Natural killer cell (primary cell): ENCODE data around the gene ACYP2. TPM values are rescaled to one million over a fixed set of nuclear protein-coding genes. Genes with fewer than 3 reads are reported as not detected.

ENCODE experiments used
- ATAC-seq, 3 donors: fragments of 150-1000 bp in 2 of 3; fragments of 200-7000 bp in 1 of 3; cut with Tn5 transposase; 1 replicate in 1 of 3; 2 replicates in 2 of 3; pipeline ENCODE4 v1.10.0; 2021; ENCODE audit warnings: mild to moderate bottlenecking in 2 of 3, moderate library complexity in 2 of 3
- DNase-seq, 2 donors: peaks; one replicate each; pipeline versions ENCODE4 v3.0.0 to v3.0.0-alpha.2; 2013 to 2021; ENCODE audit warnings: mixed read lengths in 1 of 2
- H3K27ac ChIP-seq: one replicate; pipeline ENCODE4 v1.5.1; 2013; ENCODE audit warnings: mild to moderate bottlenecking, low read length
- H3K27me3 ChIP-seq: one replicate; pipeline ENCODE4 v1.6.1; 2013; ENCODE audit warnings: low read length; ENCODE audit not compliant: control insufficient read depth, insufficient read depth
- H3K36me3 ChIP-seq: one replicate; pipeline ENCODE4 v1.6.1; 2013; ENCODE audit warnings: low read length; ENCODE audit not compliant: control insufficient read depth, insufficient read depth
- H3K4me1 ChIP-seq: one replicate; pipeline ENCODE4 v1.6.1; 2013; ENCODE audit warnings: low read length; ENCODE audit not compliant: control insufficient read depth, insufficient read depth
- H3K4me3 ChIP-seq: one replicate; pipeline ENCODE4 v1.5.1; 2013; ENCODE audit warnings: low read length
- H3K9me3 ChIP-seq: one replicate; pipeline ENCODE4 v1.6.1; 2013; ENCODE audit warnings: low read length; ENCODE audit not compliant: control insufficient read depth, insufficient read depth
- H3K27ac Mint-ChIP-seq, 2 donors: one replicate each; pipeline ENCODE4 v1.8.0; 2022; ENCODE audit warnings: mild to moderate bottlenecking in 2 of 2, mixed read lengths in 2 of 2, moderate library complexity in 1 of 2
- H3K27me3 Mint-ChIP-seq, 2 donors: one replicate each; pipeline ENCODE4 v1.8.0; 2022; ENCODE audit warnings: low read depth in 2 of 2, mixed read lengths in 2 of 2
- H3K36me3 Mint-ChIP-seq: one replicate; pipeline ENCODE4 v1.8.0; 2022; ENCODE audit warnings: mixed read lengths
- H3K4me1 Mint-ChIP-seq, 2 donors: one replicate each; pipeline ENCODE4 v1.8.0; 2022; ENCODE audit warnings: mixed read lengths in 2 of 2
- H3K4me3 Mint-ChIP-seq: one replicate; pipeline ENCODE4 v1.8.0; 2022; ENCODE audit warnings: mild to moderate bottlenecking, moderate library complexity, mixed read lengths
- H3K9me3 Mint-ChIP-seq, 2 donors: one replicate each; pipeline ENCODE4 v1.8.0; 2022; ENCODE audit warnings: mixed read lengths in 2 of 2
- CTCF ChIP-seq: fragments of 200-600 bp; IDR thresholded peaks from one replicate; pipeline ENCODE4 v1.8.0; 2022; ENCODE audit warnings: antibody characterized with exemption
- WGBS: methylation state at CpG from one replicate; pipeline ENCODE4 v1.1.7; 2013; ENCODE audit warnings: missing lambda C conversion rate; ENCODE audit not compliant: insufficient coverage; 5-methylcytosine and 5-hydroxymethylcytosine counted together
- intact Hi-C: fragments of 100-400 bp; cut with micrococcal nuclease; formaldehyde crosslinking; loops from one replicate; pipeline ENCODE4 v1.14.2; 2022
- total RNA-seq, 4 donors: library from RNA; stranded (reverse); fragments of 120-200 nt in 1 of 4; gene quantifications; one replicate each; pipeline versions ENCODE4 v1.2.3 to v1.2.4, GENCODE V29; 2013 to 2022

ACYP2 gene
- total RNA-seq, 3 donors from 2014 or later (not counting 1 experiment from before 2014, with no cell fraction given): 14.3 to 18.1 (median 16.7) TPM

- TF ChIP-seq CTCF: no peak
- H3K27ac Mint-ChIP-seq: no peak overlapping the region
- intact Hi-C loops: no loop called here
These were observed 79.6 kb downstream of the ACYP2 start for GRCh38 chr2:54194761-54195750.

GRCh38 chr2:54196646-54197045 is 81.2 kb downstream of the ACYP2 start:
- H3K27me3 ChIP-seq: no peaks in the 10 kb centered on the region
- H3K4me3 ChIP-seq: no peak overlapping the region
- Mint-ChIP-seq H3K36me3 (no peaks in the 10 kb centered on the region), H3K9me3 (no peaks in the 10 kb centered on the region), H3K4me1 (no peaks in the 10 kb centered on the region), H3K4me3 (no peak overlapping the region), H3K27me3 (no peaks in the 10 kb centered on the region), H3K27ac (no peak overlapping the region)
- 96% methylated on average over 2 of the region's 5 CpGs for whole genome bisulfite sequencing
- ATAC-seq (no peak), DNase-seq (no peak)
- intact Hi-C loops: no loop called here
- no peak overlapping the region for H3K27ac ChIP-seq
- H3K36me3 ChIP-seq: no peaks in the 10 kb centered on the region
- H3K9me3 ChIP-seq: no peaks in the 10 kb centered on the region
- TF ChIP-seq CTCF: no peak
- H3K4me1 ChIP-seq: no peaks in the 10 kb centered on the region

More at GRCh38 chr2:54194761-54195750, 79.6 kb downstream of the ACYP2 start:
- Histone ChIP-seq H3K4me1 (no peaks in the 10 kb centered on the region), H3K27me3 (no peaks in the 10 kb centered on the region), H3K36me3 (no peaks in the 10 kb centered on the region), H3K9me3 (no peaks in the 10 kb centered on the region), H3K27ac (no peak overlapping the region), H3K4me3 (no peak overlapping the region)
- Mint-ChIP-seq H3K4me1 (no peaks in the 10 kb centered on the region), H3K27me3 (no peaks in the 10 kb centered on the region), H3K4me3 (no peak overlapping the region), H3K9me3 (no peaks in the 10 kb centered on the region), H3K36me3 (no peaks in the 10 kb centered on the region)
- ATAC-seq (no peak), DNase-seq (no peak)
- 97% methylated on average over 5 of the region's 8 CpGs for WGBS

GRCh38 chr2:54204476-54204875 is 89.1 kb downstream of the ACYP2 start:
- no peak for ATAC-seq
- no peak overlapping the region for H3K27ac Mint-ChIP-seq
- no peaks in the 10 kb centered on the region for H3K9me3 Mint-ChIP-seq
- peaks cover 0 to 5% of the 10 kb centered on the region in 2 donors for H3K4me1 Mint-ChIP-seq
- no peak overlapping the region for H3K4me3 ChIP-seq
- no peak overlapping the region for H3K27ac ChIP-seq
- H3K36me3 ChIP-seq: no peaks in the 10 kb centered on the region
- H3K36me3 Mint-ChIP-seq: no peaks in the 10 kb centered on the region
- WGBS: 100% methylated on average over 1 of the region's 2 CpGs
- H3K4me3 Mint-ChIP-seq: no peak overlapping the region
- H3K27me3 ChIP-seq: no peaks in the 10 kb centered on the region
- H3K27me3 Mint-ChIP-seq: no peaks in the 10 kb centered on the region
- TF ChIP-seq CTCF: no peak
- DNase-seq: no peak
- H3K9me3 ChIP-seq: no peaks in the 10 kb centered on the region
- intact Hi-C loops: no loop called here
- no peaks in the 10 kb centered on the region for H3K4me1 ChIP-seq
